Measurements from ENCODE around the gene DNAJB9.

The DNAJB9 gene

GRCh38 chr7:108570146-108570755 lies 577 bp downstream of the DNAJB9 start:
- DNase-seq (ENCODE audit: low read depth): peak; percentile 66
- H3K4me3 ChIP-seq (ENCODE audit: low read depth, low read length): peak overlapping the region; percentile 75
- TF ChIP-seq CTCF (IDR thresholded peaks at IDR 0.05; ENCODE audit: insufficient read depth, low read depth, low read length, missing control alignments): no peak

GRCh38 chr7:108572480-108572879 lies 2.8 kb downstream of the DNAJB9 start:
- TF ChIP-seq CTCF (IDR thresholded peaks at IDR 0.05; ENCODE audit: insufficient read depth, low read depth, low read length, missing control alignments): no peak
- H3K4me3 ChIP-seq (ENCODE audit: low read depth, low read length): no peak overlapping the region
- DNase-seq (ENCODE audit: low read depth): no peak

- no peak for DNase-seq (ENCODE audit: low read depth)
- no peak for TF ChIP-seq CTCF (IDR thresholded peaks at IDR 0.05; ENCODE audit: insufficient read depth, low read depth, low read length, missing control alignments)
- no peak overlapping the region for H3K4me3 ChIP-seq (ENCODE audit: low read depth, low read length)
These were observed 5.5 kb downstream of the DNAJB9 start for GRCh38 chr7:108575156-108575555.

- no peak for TF ChIP-seq CTCF (IDR thresholded peaks at IDR 0.05; ENCODE audit: insufficient read depth, low read depth, low read length, missing control alignments)
- H3K4me3 ChIP-seq (ENCODE audit: low read depth, low read length): no peak overlapping the region
- DNase-seq (ENCODE audit: low read depth): no peak
These were observed 6.4 kb downstream of the DNAJB9 start for GRCh38 chr7:108576116-108576515.

- no peak for TF ChIP-seq CTCF (IDR thresholded peaks at IDR 0.05; ENCODE audit: insufficient read depth, low read depth, low read length, missing control alignments)
- DNase-seq (ENCODE audit: low read depth): no peak
- no peak overlapping the region for H3K4me3 ChIP-seq (ENCODE audit: low read depth, low read length)
These were observed 9.3 kb downstream of the DNAJB9 start for GRCh38 chr7:108578937-108579336.

- DNase-seq (ENCODE audit: low read depth): no peak
- no peak overlapping the region for H3K4me3 ChIP-seq (ENCODE audit: low read depth, low read length)
- no peak for TF ChIP-seq CTCF (IDR thresholded peaks at IDR 0.05; ENCODE audit: insufficient read depth, low read depth, low read length, missing control alignments)
These were observed 10.6 kb downstream of the DNAJB9 start for GRCh38 chr7:108580298-108580697.

Data from GM12865 (cell line).